Measurements from ENCODE around the gene TNFAIP8L3.

The TNFAIP8L3 gene

GRCh38 chr15:51089699-51090453, 4.8 kb downstream of the TNFAIP8L3 start:
- no peak for DNase-seq (ENCODE audit: low read depth in 2 of 2)

- no peak for DNase-seq (ENCODE audit: low read depth in 2 of 2)
Observed at GRCh38 chr15:51089041-51089440, 5.7 kb downstream of the TNFAIP8L3 start.

- DNase-seq (ENCODE audit: low read depth in 2 of 2), result no peak
Observed at GRCh38 chr15:51088585-51088984, 6.1 kb downstream of the TNFAIP8L3 start.

- DNase-seq (ENCODE audit: low read depth in 2 of 2), result no peak
Observed at GRCh38 chr15:51087513-51087912, 7.2 kb downstream of the TNFAIP8L3 start.

GRCh38 chr15:51086409-51086808, 8.3 kb downstream of the TNFAIP8L3 start:
- no peak for DNase-seq (ENCODE audit: low read depth in 2 of 2)

GRCh38 chr15:51085764-51086163, 8.9 kb downstream of the TNFAIP8L3 start:
- DNase-seq (ENCODE audit: low read depth in 2 of 2), result no peak

GRCh38 chr15:51083641-51084166, 11.0 kb downstream of the TNFAIP8L3 start:
- DNase-seq (ENCODE audit: low read depth in 2 of 2), result no peak

GRCh38 chr15:51082246-51082645, 12.5 kb downstream of the TNFAIP8L3 start:
- DNase-seq (ENCODE audit: low read depth in 2 of 2), result no peak

- no peak for DNase-seq (ENCODE audit: low read depth in 2 of 2)
Observed at GRCh38 chr15:51080286-51080685, 14.4 kb downstream of the TNFAIP8L3 start.

- DNase-seq (ENCODE audit: low read depth in 2 of 2), result no peak
Observed at GRCh38 chr15:51079226-51079625, 15.5 kb downstream of the TNFAIP8L3 start.

- DNase-seq (ENCODE audit: low read depth in 2 of 2), result peak; percentile 51 to 62
Observed at GRCh38 chr15:51077221-51078153, 17.2 kb downstream of the TNFAIP8L3 start.

- DNase-seq (ENCODE audit: low read depth in 2 of 2), result no peak
Observed at GRCh38 chr15:51076524-51077220, 18.0 kb downstream of the TNFAIP8L3 start.

- peak in 1 of 2 donors; percentile 19 for DNase-seq (ENCODE audit: low read depth in 2 of 2)
Observed at GRCh38 chr15:51075826-51076523, 18.7 kb downstream of the TNFAIP8L3 start.

GRCh38 chr15:51075364-51075763, 19.3 kb downstream of the TNFAIP8L3 start:
- DNase-seq (ENCODE audit: low read depth in 2 of 2), result no peak

- no peak for DNase-seq (ENCODE audit: low read depth in 2 of 2)
Observed at GRCh38 chr15:51074926-51075325, 19.8 kb downstream of the TNFAIP8L3 start.

- no peak for DNase-seq (ENCODE audit: low read depth in 2 of 2)
Observed at GRCh38 chr15:51071578-51071977, 23.1 kb downstream of the TNFAIP8L3 start.

GRCh38 chr15:51069983-51070382, 24.7 kb downstream of the TNFAIP8L3 start:
- DNase-seq (ENCODE audit: low read depth in 2 of 2), result no peak

GRCh38 chr15:51067510-51067909, 27.2 kb downstream of the TNFAIP8L3 start:
- no peak for DNase-seq (ENCODE audit: low read depth in 2 of 2)

- no peak for DNase-seq (ENCODE audit: low read depth in 2 of 2)
Observed at GRCh38 chr15:51065781-51066180, 28.9 kb downstream of the TNFAIP8L3 start.

- no peak for DNase-seq (ENCODE audit: low read depth in 2 of 2)
Observed at GRCh38 chr15:51065261-51065660, 29.4 kb downstream of the TNFAIP8L3 start.

GRCh38 chr15:51062736-51063135, 32.0 kb downstream of the TNFAIP8L3 start:
- DNase-seq (ENCODE audit: low read depth in 2 of 2), result no peak
